ENCODE results near the gene ANXA2. TPM values are rescaled to one million over a fixed set of nuclear protein-coding genes. Genes with fewer than 3 reads are reported as not detected.

Gene ANXA2
- total and polyA plus RNA-seq, 2 experiments from 2014 or later, result 4,692 to 6,052 TPM

DNA sequence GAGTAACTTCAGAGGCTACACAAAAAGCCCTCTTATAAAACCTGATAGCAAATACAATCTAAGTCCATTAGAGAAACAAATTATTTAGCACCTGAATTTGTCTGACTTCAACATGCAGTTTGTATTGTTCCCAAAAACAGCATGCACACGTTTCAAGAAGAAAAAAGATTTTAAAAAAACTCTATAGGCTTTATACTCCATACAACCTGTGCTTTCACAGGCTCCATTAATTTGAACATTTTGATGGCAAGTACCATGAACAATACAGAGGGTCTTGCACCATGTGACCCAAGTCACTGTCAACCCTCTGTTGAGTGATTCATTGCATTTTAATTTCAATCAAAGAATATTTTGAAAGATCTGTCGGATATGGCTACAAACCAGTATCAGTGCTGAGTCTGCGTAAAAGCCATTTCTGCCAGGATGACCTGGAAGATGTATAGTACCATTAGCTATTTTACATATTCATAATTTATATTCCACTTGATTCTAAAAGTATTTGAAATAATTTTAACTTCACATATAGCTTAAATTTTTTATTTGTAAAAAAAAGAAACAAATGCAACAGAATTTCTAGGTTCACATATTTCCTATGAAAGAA lies 13.2 kb downstream of the ANXA2 start:
- H3K27ac ChIP-seq, result peak overlapping the region; percentile 100
- H3K4me3 ChIP-seq, result peak overlapping the region; percentile 45
- in situ Hi-C loops (cut with MboI), result no loop called here
- peak overlapping the region; percentile 62 for H3K4me2 ChIP-seq (ENCODE audit: unreplicated experiment)
- peak; percentile 0 for DNase-seq
- H3K36me3 ChIP-seq (ENCODE audit: low read depth), result peaks cover 62% of the 10 kb centered on the region
- H3K9ac ChIP-seq, result peak overlapping the region; percentile 99
- H3K9me2 ChIP-seq (ENCODE audit: insufficient read depth), result no peaks in the 10 kb centered on the region
- peaks cover 98% of the 10 kb centered on the region for H3K4me1 ChIP-seq (ENCODE audit: insufficient read depth)
- peaks cover 98% of the 10 kb centered on the region for H3F3A ChIP-seq (ENCODE audit: insufficient read depth)
- H4K20me1 ChIP-seq (ENCODE audit: insufficient read depth), result peaks cover 43% of the 10 kb centered on the region
- H3K9me3 ChIP-seq (ENCODE audit: low read depth), result no peaks in the 10 kb centered on the region
- H2AFZ ChIP-seq, result no peak overlapping the region
- WGBS, 2 experiments (ENCODE audit: low coverage in 1 of 2, low lambda C conversion rate in 2 of 2, missing lambda C conversion rate in 2 of 2), result 54 to 55% methylated on average over 3 of the region's 3 CpGs
- no peaks in the 10 kb centered on the region for H3K27me3 ChIP-seq (replicated peaks; ENCODE audit: insufficient read depth)
- TF ChIP-seq EZH2phosphoT487 (IDR thresholded peaks at IDR 0.05; ENCODE audit: insufficient read depth, low read depth) (no peak), EZH2 (IDR thresholded peaks at IDR 0.05; ENCODE audit: insufficient read depth, poor library complexity, severe bottlenecking) (no peak)
- H3K79me2 ChIP-seq (ENCODE audit: insufficient read depth), result peaks cover 90% of the 10 kb centered on the region

DNA sequence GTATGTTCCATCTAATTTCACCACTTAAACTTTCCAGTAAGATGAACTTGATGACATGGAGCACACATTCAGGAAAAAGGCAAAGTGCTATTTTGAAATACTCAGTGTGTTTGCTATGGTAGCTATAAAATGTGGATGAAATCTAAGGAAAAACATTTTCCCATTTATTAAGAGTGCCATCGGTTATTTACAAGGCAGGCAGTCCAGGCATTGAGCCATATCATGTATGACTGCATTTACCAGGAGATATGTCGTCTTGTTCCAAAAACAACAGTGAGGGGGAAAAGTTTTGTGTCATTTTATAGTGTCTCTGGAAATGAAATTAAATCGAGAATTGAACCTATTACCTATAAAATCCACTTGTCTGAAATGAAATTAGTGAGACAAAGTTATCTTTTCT lies 13.7 kb downstream of the ANXA2 start:
- no peaks in the 10 kb centered on the region for H3K9me2 ChIP-seq (ENCODE audit: insufficient read depth)
- 9 to 11% methylated on average over 3 of the region's 3 CpGs for WGBS, 2 experiments (ENCODE audit: low coverage in 1 of 2, low lambda C conversion rate in 2 of 2, missing lambda C conversion rate in 2 of 2)
- in situ Hi-C loops (cut with MboI), result no loop called here
- peak overlapping the region; percentile 99 for H3K9ac ChIP-seq
- H3K4me3 ChIP-seq, result peak overlapping the region; percentile 45
- peaks cover 98% of the 10 kb centered on the region for H3K4me1 ChIP-seq (ENCODE audit: insufficient read depth)
- no peaks in the 10 kb centered on the region for H3K9me3 ChIP-seq (ENCODE audit: low read depth)
- H4K20me1 ChIP-seq (ENCODE audit: insufficient read depth), result peaks cover 38% of the 10 kb centered on the region
- H3K4me2 ChIP-seq (ENCODE audit: unreplicated experiment), result peak overlapping the region; percentile 62
- peak; percentile 77 for DNase-seq
- peak overlapping the region; percentile 100 for H3K27ac ChIP-seq
- H3K79me2 ChIP-seq (ENCODE audit: insufficient read depth), result peaks cover 88% of the 10 kb centered on the region
- peaks cover 98% of the 10 kb centered on the region for H3F3A ChIP-seq (ENCODE audit: insufficient read depth)
- no peak for TF ChIP-seq EZH2 (IDR thresholded peaks at IDR 0.05; ENCODE audit: insufficient read depth, poor library complexity, severe bottlenecking)
- no peak for TF ChIP-seq EZH2phosphoT487 (IDR thresholded peaks at IDR 0.05; ENCODE audit: insufficient read depth, low read depth)
- H3K36me3 ChIP-seq (ENCODE audit: low read depth), result peaks cover 61% of the 10 kb centered on the region
- no peaks in the 10 kb centered on the region for H3K27me3 ChIP-seq (replicated peaks; ENCODE audit: insufficient read depth)
- H2AFZ ChIP-seq, result no peak overlapping the region

DNA sequence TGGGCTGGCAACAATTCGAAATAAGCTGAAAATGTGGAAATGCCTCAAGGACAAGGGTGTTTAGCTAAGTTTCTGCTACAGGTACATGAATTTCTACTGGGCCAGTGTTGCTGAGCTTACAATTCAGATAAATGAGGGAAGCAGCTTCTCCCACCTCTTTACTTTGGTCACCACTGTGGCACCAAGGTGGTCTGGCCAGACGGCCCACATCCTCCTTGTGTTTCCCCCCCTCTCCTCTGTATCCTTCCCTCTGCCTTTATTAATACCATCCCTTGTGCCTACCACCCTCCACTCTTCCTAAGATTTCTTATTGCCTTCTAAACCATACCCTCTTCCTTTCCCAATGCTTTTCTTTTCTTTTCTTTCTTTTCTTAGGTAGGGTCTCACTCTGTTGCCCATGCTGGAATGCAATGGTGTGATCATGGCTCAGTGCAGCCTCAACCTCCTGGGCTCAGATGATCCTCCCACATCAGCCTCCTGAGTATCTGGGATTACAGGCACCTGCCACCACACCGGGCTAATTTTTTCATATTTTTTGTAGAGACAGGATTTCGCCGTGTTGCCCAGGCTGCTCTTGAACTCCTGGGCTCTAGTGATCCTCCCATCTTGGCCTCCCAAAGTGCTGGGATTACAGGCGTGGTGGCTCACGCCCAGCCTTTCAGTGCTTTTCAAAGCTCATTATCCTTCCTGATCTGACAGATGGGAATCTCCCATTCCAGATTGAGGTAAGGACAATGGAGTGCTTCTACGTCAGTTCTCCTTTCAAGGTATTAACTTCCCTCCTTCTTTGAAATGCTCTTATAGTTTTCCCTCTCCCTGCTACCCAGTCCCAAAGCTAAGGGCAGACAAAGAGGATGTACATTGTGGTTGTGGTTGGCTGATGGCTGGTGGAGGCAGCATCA lies 14.8 kb downstream of the ANXA2 start:
- Histone ChIP-seq H3K9ac (peak overlapping the region; percentile 99), H3K9me2 (ENCODE audit: insufficient read depth) (no peaks in the 10 kb centered on the region), H3F3A (ENCODE audit: insufficient read depth) (peaks cover 96% of the 10 kb centered on the region), H2AFZ (no peak overlapping the region), H3K4me3 (no peak overlapping the region), H3K36me3 (ENCODE audit: low read depth) (peaks cover 70% of the 10 kb centered on the region), H3K4me1 (ENCODE audit: insufficient read depth) (peaks cover 98% of the 10 kb centered on the region), H3K27me3 (replicated peaks; ENCODE audit: insufficient read depth) (no peaks in the 10 kb centered on the region), H3K9me3 (ENCODE audit: low read depth) (no peaks in the 10 kb centered on the region), H3K79me2 (ENCODE audit: insufficient read depth) (peaks cover 88% of the 10 kb centered on the region), H3K27ac (peak overlapping the region; percentile 100), H4K20me1 (ENCODE audit: insufficient read depth) (peaks cover 35% of the 10 kb centered on the region), H3K4me2 (ENCODE audit: unreplicated experiment) (peak overlapping the region; percentile 62)
- TF ChIP-seq EZH2 (IDR thresholded peaks at IDR 0.05; ENCODE audit: insufficient read depth, poor library complexity, severe bottlenecking), result no peak
- no peak for TF ChIP-seq EZH2phosphoT487 (IDR thresholded peaks at IDR 0.05; ENCODE audit: insufficient read depth, low read depth)
- in situ Hi-C loops (cut with MboI), result no loop called here
- DNase-seq, result peak; percentile 22
- 52 to 53% methylated on average over 8 of the region's 8 CpGs for WGBS, 2 experiments (ENCODE audit: low coverage in 1 of 2, low lambda C conversion rate in 2 of 2, missing lambda C conversion rate in 2 of 2)

DNA sequence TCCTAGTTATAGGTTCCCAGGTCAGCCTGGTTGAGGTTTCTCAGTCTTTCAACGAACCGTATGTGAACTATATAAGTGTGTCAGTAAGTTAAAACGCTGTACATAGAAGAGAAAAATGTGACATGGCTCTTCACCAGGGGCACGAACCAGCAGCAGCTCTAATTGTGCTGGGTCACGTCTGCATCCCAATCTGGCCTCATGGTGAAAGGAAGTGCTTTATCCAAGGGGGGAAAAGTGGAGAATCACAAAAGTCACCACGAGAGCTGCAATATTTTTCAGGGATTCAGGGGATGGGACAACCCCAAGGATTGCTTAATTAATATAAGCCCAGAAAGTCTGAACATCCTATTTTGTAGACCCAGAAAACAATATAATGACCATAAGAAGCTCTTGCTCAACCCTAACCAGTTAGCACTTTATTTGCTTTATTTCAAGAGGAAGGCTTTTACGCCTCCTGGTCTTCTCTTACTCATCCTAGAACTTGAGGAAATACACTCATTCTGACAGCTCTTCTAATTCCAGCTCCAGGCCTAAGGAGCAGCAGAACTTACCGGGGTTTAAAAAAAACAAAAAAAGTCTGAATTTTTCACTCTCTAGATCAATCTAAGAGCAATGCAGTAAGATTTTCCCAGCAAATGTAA lies 16.5 kb downstream of the ANXA2 start:
- Histone ChIP-seq H3K4me3 (no peak overlapping the region), H3K4me2 (ENCODE audit: unreplicated experiment) (peak overlapping the region; percentile 56), H3F3A (ENCODE audit: insufficient read depth) (peaks cover 96% of the 10 kb centered on the region), H3K4me1 (ENCODE audit: insufficient read depth) (peaks cover 98% of the 10 kb centered on the region), H3K27me3 (replicated peaks; ENCODE audit: insufficient read depth) (no peaks in the 10 kb centered on the region), H4K20me1 (ENCODE audit: insufficient read depth) (peaks cover 19% of the 10 kb centered on the region), H3K9me3 (ENCODE audit: low read depth) (no peaks in the 10 kb centered on the region), H3K36me3 (ENCODE audit: low read depth) (peaks cover 74% of the 10 kb centered on the region), H3K9me2 (ENCODE audit: insufficient read depth) (no peaks in the 10 kb centered on the region), H2AFZ (no peak overlapping the region), H3K79me2 (ENCODE audit: insufficient read depth) (peaks cover 88% of the 10 kb centered on the region), H3K27ac (peak overlapping the region; percentile 100), H3K9ac (peak overlapping the region; percentile 99)
- in situ Hi-C loops (cut with MboI), result no loop called here
- WGBS, 2 experiments (ENCODE audit: low coverage in 1 of 2, low lambda C conversion rate in 2 of 2, missing lambda C conversion rate in 2 of 2), result 28 to 35% methylated on average over 8 of the region's 8 CpGs
- peak; percentile 88 for DNase-seq
- no peak for TF ChIP-seq EZH2phosphoT487 (IDR thresholded peaks at IDR 0.05; ENCODE audit: insufficient read depth, low read depth)
- no peak for TF ChIP-seq EZH2 (IDR thresholded peaks at IDR 0.05; ENCODE audit: insufficient read depth, poor library complexity, severe bottlenecking)

All from GM23248 (cell line).